Measurements from ENCODE around the gene MROH8. TPM values are rescaled to one million over a fixed set of nuclear protein-coding genes. Genes with fewer than 3 reads are reported as not detected.
"Not testable (repeated sequence)": the region's sequence is repeated elsewhere in the genome, so short reads cannot be mapped to it uniquely, and the experiment has no call there.

The MROH8 gene
- polyA plus RNA-seq, 1 experiment = 2.5 TPM

DNA sequence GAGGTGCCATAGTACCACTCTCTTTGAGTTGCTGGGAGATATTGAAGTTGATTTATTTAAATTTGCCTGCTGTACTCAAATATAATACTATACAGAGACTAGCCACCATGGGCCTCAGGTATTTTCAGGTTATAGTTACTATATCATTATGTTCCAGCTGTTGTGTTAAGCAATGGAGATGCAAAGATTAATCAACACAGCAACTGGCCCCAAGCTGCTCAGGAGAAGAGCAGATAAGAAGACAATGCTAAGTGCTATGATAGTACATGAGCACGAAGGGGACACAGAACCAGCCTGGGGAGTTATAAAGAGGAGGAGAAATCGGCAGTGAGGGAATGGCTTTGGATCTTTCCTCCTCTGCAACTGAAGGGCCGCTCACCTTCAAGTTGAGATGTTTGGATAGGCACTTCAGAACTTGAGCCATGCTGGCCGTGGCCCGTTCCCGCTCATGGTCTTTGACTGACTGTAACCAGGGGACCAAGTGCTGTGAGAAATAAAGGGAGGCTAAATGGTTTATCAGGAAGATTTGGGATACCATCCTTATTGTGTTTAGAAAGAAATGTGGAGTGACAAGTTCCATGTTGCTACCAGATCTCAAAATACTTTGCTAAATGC, 24.6 kb downstream of the MROH8 start:
- H3K27ac ChIP-seq (ENCODE audit: low read depth, low read length) = no peak overlapping the region
- H3K27me3 ChIP-seq (ENCODE audit: control insufficient read depth, insufficient read depth, low read length) = peaks cover 2% of the 10 kb centered on the region
- ChIA-PET POLR2A (no interaction called here), CTCF (no interaction called here)
- no peak for DNase-seq (ENCODE audit: low read depth, low spot score)
- no peak for TF ChIP-seq CTCF (IDR thresholded peaks at IDR 0.05; ENCODE audit: low read depth, low read length)
- no peak overlapping the region for H3K4me3 ChIP-seq (ENCODE audit: low read depth, low read length)
- no peaks in the 10 kb centered on the region for H3K9me3 ChIP-seq (ENCODE audit: control insufficient read depth, insufficient read depth, low read length)

DNA sequence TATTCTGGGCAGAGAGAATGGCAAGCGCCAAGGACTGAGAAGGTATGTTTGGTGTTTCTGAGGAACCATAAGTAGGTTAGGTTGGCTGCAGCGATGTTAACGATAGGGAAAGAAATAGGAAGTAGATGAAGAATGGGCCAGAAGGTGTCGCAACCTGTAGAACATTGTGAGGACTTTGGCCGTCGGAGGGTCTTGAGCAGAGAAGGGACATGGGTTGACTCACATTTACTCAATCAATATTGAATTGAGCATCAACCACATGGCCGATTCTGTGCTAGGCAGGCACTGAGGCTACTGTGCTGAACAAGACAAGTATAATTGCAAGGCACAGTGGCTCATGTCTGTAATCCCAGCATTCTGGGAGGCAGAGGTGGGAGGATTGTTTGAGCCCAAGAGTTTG, 27.1 kb downstream of the MROH8 start:
- ChIA-PET CTCF (no interaction called here), POLR2A (no interaction called here)
- Histone ChIP-seq H3K27ac (ENCODE audit: low read depth, low read length) (no peak overlapping the region), H3K9me3 (ENCODE audit: control insufficient read depth, insufficient read depth, low read length) (no peaks in the 10 kb centered on the region), H3K4me3 (ENCODE audit: low read depth, low read length) (no peak overlapping the region), H3K27me3 (ENCODE audit: control insufficient read depth, insufficient read depth, low read length) (peaks cover 2% of the 10 kb centered on the region)
- TF ChIP-seq CTCF (IDR thresholded peaks at IDR 0.05; ENCODE audit: low read depth, low read length) = no peak
- DNase-seq (ENCODE audit: low read depth, low spot score) = no peak

GRCh38 chr20:37151529-37151928, 27.8 kb downstream of the MROH8 start:
- DNase-seq (ENCODE audit: low read depth, low spot score) = no peak
- H3K9me3 ChIP-seq (ENCODE audit: control insufficient read depth, insufficient read depth, low read length) = no peaks in the 10 kb centered on the region
- ChIA-PET POLR2A (no interaction called here), CTCF (no interaction called here)
- H3K4me3 ChIP-seq (ENCODE audit: low read depth, low read length) = no peak overlapping the region
- no peak overlapping the region for H3K27ac ChIP-seq (ENCODE audit: low read depth, low read length)
- TF ChIP-seq CTCF (IDR thresholded peaks at IDR 0.05; ENCODE audit: low read depth, low read length) = no peak
- H3K27me3 ChIP-seq (ENCODE audit: control insufficient read depth, insufficient read depth, low read length) = peaks cover 2% of the 10 kb centered on the region

GRCh38 chr20:37150864-37151263, 28.5 kb downstream of the MROH8 start:
- H3K9me3 ChIP-seq (ENCODE audit: control insufficient read depth, insufficient read depth, low read length); DNase-seq (ENCODE audit: low read depth, low spot score); CTCF ChIA-PET; H3K27ac ChIP-seq (ENCODE audit: low read depth, low read length); POLR2A ChIA-PET; H3K4me3 ChIP-seq (ENCODE audit: low read depth, low read length); H3K27me3 ChIP-seq (ENCODE audit: control insufficient read depth, insufficient read depth, low read length): not testable (repeated sequence)

DNA sequence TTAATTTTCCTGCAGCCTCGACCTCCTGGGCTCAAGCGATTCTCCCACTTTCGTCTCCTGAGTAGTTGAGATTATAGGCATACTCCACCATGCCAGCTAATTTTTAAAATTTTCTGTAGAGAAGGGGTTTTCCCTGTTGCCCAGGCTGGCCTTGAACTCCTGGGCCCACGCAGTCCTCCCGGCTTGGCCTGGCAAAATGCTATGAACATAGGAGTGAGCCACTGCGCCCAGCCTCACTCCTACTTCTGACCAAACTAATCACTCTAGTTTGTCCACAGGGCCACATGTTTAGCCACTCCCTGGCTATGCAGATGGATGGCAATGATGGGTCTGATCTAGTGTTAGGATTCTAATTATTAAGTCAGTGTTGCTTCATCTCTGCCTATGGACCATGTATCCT, 32.1 kb downstream of the MROH8 start:
- no peak for TF ChIP-seq CTCF (IDR thresholded peaks at IDR 0.05; ENCODE audit: low read depth, low read length)
- no peaks in the 10 kb centered on the region for H3K27me3 ChIP-seq (ENCODE audit: control insufficient read depth, insufficient read depth, low read length)
- H3K27ac ChIP-seq (ENCODE audit: low read depth, low read length) = no peak overlapping the region
- H3K9me3 ChIP-seq (ENCODE audit: control insufficient read depth, insufficient read depth, low read length) = no peaks in the 10 kb centered on the region
- DNase-seq (ENCODE audit: low read depth, low spot score) = no peak
- no peak overlapping the region for H3K4me3 ChIP-seq (ENCODE audit: low read depth, low read length)
- POLR2A ChIA-PET = no interaction called here
- CTCF ChIA-PET = no interaction called here
